Endothelial cell of umbilical vein (primary cell): Measurements from ENCODE around the gene ING2. TPM values are rescaled to one million over a fixed set of nuclear protein-coding genes. Genes with fewer than 3 reads are reported as not detected.

ENCODE experiments used
- BruUV-seq: library from RNA; stranded (reverse); fragments of 400-500 nt; replicated peaks from 2 replicates; lab custom pipeline; 2021; lab: Mats Ljungman, UMichigan
- CTCF ChIA-PET: fragments of 300-600, 350-600 bp; sonication (Branson Sonifier 250); formaldehyde crosslinking; loops from one replicate; lab custom pipeline; 2021; ENCODE audit warnings: antibody characterized with exemption, inconsistent platforms; lab: Charles Lee
- POLR2A ChIA-PET: fragments of 300-600, 350-600 bp; sonication (Branson Sonifier 250); formaldehyde crosslinking; loops from one replicate; lab custom pipeline; 2021; ENCODE audit warnings: antibody characterized with exemption, inconsistent platforms; lab: Charles Lee
- DNase-seq: peaks from one replicate; pipeline ENCODE4 v3.0.0-alpha.2; 2011; ENCODE audit warnings: low read depth, low spot score
- FAIRE-seq: peaks from 2 replicates; lab custom pipeline; 2011; peaks lifted over from hg19 to GRCh38; lab: Jason Lieb, UNC
- H2AFZ ChIP-seq: 2 replicates; pipeline ENCODE4 v1.6.0; 2012; ENCODE audit warnings: low read depth, low read length, control low read depth, inconsistent platforms
- H3K27ac ChIP-seq: 2 replicates; pipeline ENCODE4 v1.5.1; 2011; ENCODE audit warnings: low read depth, mild to moderate bottlenecking, control low read depth, low read length, moderate library complexity; ENCODE audit not compliant: insufficient read depth
- H3K27me3 ChIP-seq, 2 experiments: 2 replicates each; pipeline versions ENCODE4 v1.6.0 to v1.6.1; 2011; ENCODE audit warnings: low read length in 2 of 2, mixed read lengths in 1 of 2; ENCODE audit not compliant: control insufficient read depth in 2 of 2, insufficient read depth in 2 of 2
- H3K36me3 ChIP-seq, 2 experiments: 2 replicates in 1 of 2; 3 replicates in 1 of 2; pipeline ENCODE4 v1.5.1; 2011; ENCODE audit warnings: low read length in 2 of 2, mild to moderate bottlenecking in 1 of 2, moderate library complexity in 1 of 2; ENCODE audit not compliant: control insufficient read depth in 2 of 2, insufficient read depth in 2 of 2; ENCODE audit errors: extremely low read depth in 1 of 2
- H3K4me1 ChIP-seq: 3 replicates; pipeline ENCODE4 v1.5.1; 2011; ENCODE audit warnings: mild to moderate bottlenecking, low read length; ENCODE audit not compliant: control insufficient read depth, insufficient read depth; ENCODE audit errors: extremely low read depth
- H3K4me2 ChIP-seq: 2 replicates; pipeline ENCODE4 v1.6.1; 2011; ENCODE audit warnings: low read length, control low read depth, mixed read lengths; ENCODE audit not compliant: insufficient read depth
- H3K4me3 ChIP-seq, 3 experiments: fragments of 200-600 bp in 1 of 3; sonication (generic), shearing (Covaris generic) in 1 of 3; replicated peaks in 1 of 3; 2 replicates each; pipeline ENCODE4 v1.5.1; 2011 to 2016; ENCODE audit warnings: control low read depth in 3 of 3, low read length in 3 of 3, mild to moderate bottlenecking in 2 of 3, inconsistent platforms in 1 of 3, low read depth in 1 of 3, moderate library complexity in 1 of 3; ENCODE audit not compliant: insufficient read depth in 1 of 3
- H3K79me2 ChIP-seq: 2 replicates; pipeline ENCODE4 v1.6.0; 2012; ENCODE audit warnings: low read length, inconsistent platforms; ENCODE audit not compliant: control insufficient read depth, insufficient read depth
- H3K9ac ChIP-seq: replicated peaks from 2 replicates; pipeline ENCODE3; 2011; ENCODE audit warnings: low read length, control low read depth; ENCODE audit not compliant: insufficient read depth; ENCODE audit errors: extremely low read depth
- H3K9me1 ChIP-seq: replicated peaks from 3 replicates; pipeline ENCODE4 v1.6.0; 2011; ENCODE audit warnings: mild to moderate bottlenecking, low read length; ENCODE audit not compliant: control insufficient read depth, insufficient read depth; ENCODE audit errors: extremely low read depth
- H3K9me3 ChIP-seq: replicated peaks from 2 replicates; pipeline ENCODE4 v1.5.1; 2012; ENCODE audit warnings: low read length, inconsistent platforms; ENCODE audit not compliant: control insufficient read depth, insufficient read depth
- H4K20me1 ChIP-seq: replicated peaks from 2 replicates; pipeline ENCODE3; 2011; ENCODE audit warnings: mild to moderate bottlenecking, low read length; ENCODE audit not compliant: control insufficient read depth, insufficient read depth; ENCODE audit errors: extremely low read depth
- GATA2 ChIP-seq: IDR thresholded peaks from 2 replicates; pipeline ENCODE4 v1.7.0; 2011; ENCODE audit warnings: low read depth, mild to moderate bottlenecking, moderate library complexity, mixed read lengths, low read length; ENCODE audit not compliant: insufficient read length, insufficient read depth
- JUN ChIP-seq: IDR thresholded peaks from 2 replicates; pipeline ENCODE4 v1.6.1; 2011; ENCODE audit warnings: borderline replicate concordance, low read depth; ENCODE audit not compliant: insufficient read length, insufficient read depth
- MYC ChIP-seq: IDR thresholded peaks from one replicate; pipeline ENCODE4 v1.6.1; 2011; ENCODE audit warnings: mild to moderate bottlenecking, low read depth, low read length
- POLR2A ChIP-seq: IDR thresholded peaks from 2 replicates; pipeline ENCODE4 v1.6.1; 2012; ENCODE audit warnings: low read depth, mild to moderate bottlenecking, control low read depth, low read length
- POLR2AphosphoS5 ChIP-seq: IDR thresholded peaks from 2 replicates; pipeline ENCODE4 v1.6.1; 2012; ENCODE audit warnings: low read depth, mild to moderate bottlenecking, control low read depth, low read length, moderate library complexity; ENCODE audit not compliant: insufficient read depth
- dilution Hi-C: fragments of 300-500 bp; cut with MboI; formaldehyde crosslinking; loops from one replicate; pipeline ENCODE4 v1.15.0; 2019; ENCODE audit warnings: low sequenced_read_pairs; ENCODE audit not compliant: extremely low pct_ligation_motif_present
- intact Hi-C: fragments of 100-400 bp; cut with micrococcal nuclease; formaldehyde crosslinking; loops from one replicate; pipeline ENCODE4 v1.10.0; 2022
- polyA plus RNA-seq, 4 experiments: library from polyadenylated mRNA; depleted of rRNA in 3 of 4; stranded (reverse) in 3 of 4; unstranded in 1 of 4; fragments of >200 nt; gene quantifications; 2 replicates each; pipeline versions ENCODE4 v1.2.1 to v1.2.3, GENCODE V29; 2011 to 2012; ENCODE audit warnings: missing spikeins in 1 of 4
- total RNA-seq: library from RNA; stranded (reverse); gene quantifications from 2 replicates; pipeline ENCODE4 v1.2.3, GENCODE V29; 2021
- TF ChIP-seq, protein P1 (sequence below), 2 donors: IDR thresholded peaks; 1 replicate in 1 of 2; 2 replicates in 1 of 2; pipeline ENCODE4 v1.5.1; 2011; ENCODE audit warnings: low read length in 2 of 2, mild to moderate bottlenecking in 2 of 2, moderate library complexity in 2 of 2, control low read depth in 1 of 2, inconsistent platforms in 1 of 2, low read depth in 1 of 2; ENCODE audit not compliant: insufficient read depth in 1 of 2; ENCODE audit errors: extremely low read depth in 1 of 2
- TF ChIP-seq, protein P2 (sequence below): IDR thresholded peaks from 2 replicates; pipeline ENCODE4 v1.6.1; 2011; ENCODE audit not compliant: insufficient read depth, insufficient read length

ING2 gene
- total and polyA plus RNA-seq, 2 donors (not counting 3 experiments of a cell fraction or from before 2014, with no cell fraction given) = 2.7 to 8.4 TPM

DNA sequence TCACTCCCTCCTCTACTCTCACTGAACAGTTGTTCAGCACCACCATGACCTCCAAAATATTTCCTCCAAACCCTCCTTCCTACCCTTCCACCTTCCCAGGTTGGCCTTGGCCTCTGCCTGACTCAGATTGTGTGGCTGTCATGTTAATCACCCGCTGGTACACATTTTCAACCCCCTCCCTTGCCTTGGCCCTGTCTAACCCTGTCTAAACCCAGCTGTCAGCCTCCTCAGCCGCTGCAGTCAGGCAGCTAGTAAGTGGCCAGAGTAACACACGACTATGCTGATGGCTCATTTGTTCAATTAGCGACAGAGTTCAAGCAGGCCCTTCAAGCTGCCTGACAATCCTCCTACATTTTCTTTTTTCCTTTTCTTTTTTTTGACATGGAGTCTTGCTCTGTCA, 18.0 kb downstream of the ING2 start:
- H3K4me1 ChIP-seq = no peaks in the 10 kb centered on the region
- H3K9me1 ChIP-seq = no peaks in the 10 kb centered on the region
- no peaks in the 10 kb centered on the region for H3K79me2 ChIP-seq
- no TSS peak for BruUV-seq
- no peak overlapping the region for H3K4me3 ChIP-seq
- intact Hi-C loops (loop anchor here (1.0 kb wide), 1 partner anchor 38 kb away; no protein-coding TSS in a partner anchor), dilution Hi-C loops (no loop called here)
- H3K36me3 ChIP-seq = no peaks in the 10 kb centered on the region
- TF ChIP-seq POLR2A = no peak
- TF ChIP-seq, protein P1, sequence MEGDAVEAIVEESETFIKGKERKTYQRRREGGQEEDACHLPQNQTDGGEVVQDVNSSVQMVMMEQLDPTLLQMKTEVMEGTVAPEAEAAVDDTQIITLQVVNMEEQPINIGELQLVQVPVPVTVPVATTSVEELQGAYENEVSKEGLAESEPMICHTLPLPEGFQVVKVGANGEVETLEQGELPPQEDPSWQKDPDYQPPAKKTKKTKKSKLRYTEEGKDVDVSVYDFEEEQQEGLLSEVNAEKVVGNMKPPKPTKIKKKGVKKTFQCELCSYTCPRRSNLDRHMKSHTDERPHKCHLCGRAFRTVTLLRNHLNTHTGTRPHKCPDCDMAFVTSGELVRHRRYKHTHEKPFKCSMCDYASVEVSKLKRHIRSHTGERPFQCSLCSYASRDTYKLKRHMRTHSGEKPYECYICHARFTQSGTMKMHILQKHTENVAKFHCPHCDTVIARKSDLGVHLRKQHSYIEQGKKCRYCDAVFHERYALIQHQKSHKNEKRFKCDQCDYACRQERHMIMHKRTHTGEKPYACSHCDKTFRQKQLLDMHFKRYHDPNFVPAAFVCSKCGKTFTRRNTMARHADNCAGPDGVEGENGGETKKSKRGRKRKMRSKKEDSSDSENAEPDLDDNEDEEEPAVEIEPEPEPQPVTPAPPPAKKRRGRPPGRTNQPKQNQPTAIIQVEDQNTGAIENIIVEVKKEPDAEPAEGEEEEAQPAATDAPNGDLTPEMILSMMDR (IDR thresholded peaks at IDR 0.05; ENCODE audit: extremely low read depth in 1 of 2, insufficient read depth in 1 of 2, low read depth in 1 of 2, low read length in 2 of 2) = no peak
- no peak for TF ChIP-seq JUN
- no peaks in the 10 kb centered on the region for H4K20me1 ChIP-seq
- H3K27ac ChIP-seq = no peak overlapping the region
- H3K27me3 ChIP-seq = no peaks in the 10 kb centered on the region
- H3K9ac ChIP-seq = no peak overlapping the region
- CTCF ChIA-PET = no interaction called here
- H3K4me2 ChIP-seq = no peak overlapping the region
- H3K9me3 ChIP-seq = no peaks in the 10 kb centered on the region
- no peak for FAIRE-seq
- DNase-seq = no peak
- POLR2A ChIA-PET = no interaction called here
- no peak overlapping the region for H2AFZ ChIP-seq

DNA sequence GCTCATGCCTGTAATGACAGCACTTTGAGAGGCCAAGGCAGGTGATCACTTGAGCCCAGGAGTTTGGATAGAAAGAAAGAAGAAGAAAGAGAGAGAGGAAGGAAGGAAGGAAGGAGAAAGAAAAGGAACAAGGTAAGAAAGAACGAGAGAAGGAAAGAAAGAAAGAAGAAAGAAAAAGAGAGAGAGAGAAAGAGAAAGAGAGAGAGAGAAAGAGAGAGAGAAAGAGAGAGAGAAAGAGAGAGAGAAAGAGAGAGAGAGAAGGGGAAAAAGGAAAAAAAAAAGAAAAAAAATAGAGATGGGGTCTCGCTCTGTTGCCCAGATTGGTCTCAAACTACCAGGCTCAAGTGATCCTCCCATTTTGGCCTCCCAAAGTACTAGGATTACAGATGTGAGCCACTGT, 22.5 kb downstream of the ING2 start:
- H4K20me1 ChIP-seq = no peaks in the 10 kb centered on the region
- no peak overlapping the region for H3K9ac ChIP-seq
- H3K27ac ChIP-seq = no peak overlapping the region
- H3K36me3 ChIP-seq = no peaks in the 10 kb centered on the region
- no peak for FAIRE-seq
- POLR2A ChIA-PET = no interaction called here
- BruUV-seq = no TSS peak
- no peaks in the 10 kb centered on the region for H3K79me2 ChIP-seq
- DNase-seq = no peak
- CTCF ChIA-PET = no interaction called here
- H3K9me3 ChIP-seq = no peaks in the 10 kb centered on the region
- dilution Hi-C loops = no loop called here
- intact Hi-C loops = no loop called here
- peaks cover 0 to 2% of the 10 kb centered on the region in 2 experiments for H3K27me3 ChIP-seq
- TF ChIP-seq JUN = no peak
- TF ChIP-seq POLR2AphosphoS5 = no peak
- TF ChIP-seq POLR2A = no peak
- TF ChIP-seq, protein P2, sequence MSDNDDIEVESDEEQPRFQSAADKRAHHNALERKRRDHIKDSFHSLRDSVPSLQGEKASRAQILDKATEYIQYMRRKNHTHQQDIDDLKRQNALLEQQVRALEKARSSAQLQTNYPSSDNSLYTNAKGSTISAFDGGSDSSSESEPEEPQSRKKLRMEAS = no peak
- no peak for TF ChIP-seq MYC
- TF ChIP-seq GATA2 = no peak
- no peak overlapping the region for H2AFZ ChIP-seq
- H3K4me3 ChIP-seq = no peak overlapping the region
- H3K4me2 ChIP-seq = no peak overlapping the region
- no peaks in the 10 kb centered on the region for H3K4me1 ChIP-seq
- no peaks in the 10 kb centered on the region for H3K9me1 ChIP-seq
